Posterior vena cava (tissue), 2 donors: ENCODE measurements around the gene NOXO1. TPM values are rescaled to one million over a fixed set of nuclear protein-coding genes. Genes with fewer than 3 reads are reported as not detected.

Experiments used
- DNase-seq: peaks from one replicate; pipeline ENCODE4 v3.0.0-alpha.2; 2020; ENCODE audit warnings: low spot score
- intact Hi-C, 2 donors: fragments of 100-400 bp; cut with DNase I; formaldehyde crosslinking; loops; one replicate each; pipeline versions ENCODE4 v1.14.1 to v1.14.2; 2022 to 2023
- total RNA-seq, 2 donors: library from RNA; stranded (reverse); fragmentation: NEBNext Ultra II Directional; extraction: Animal tissue kit (Norgen Biotek cat#: 25700); gene quantifications; one replicate each; pipeline ENCODE4 v1.2.1, GENCODE V29; 2021
- donor health status: DM: yes; HTN: yes; CAD: no.
- donor health status: DM: yes; HTN: yes; CAD: no.

Gene NOXO1
- total RNA-seq, 2 donors from 2014 or later: not detected

DNA sequence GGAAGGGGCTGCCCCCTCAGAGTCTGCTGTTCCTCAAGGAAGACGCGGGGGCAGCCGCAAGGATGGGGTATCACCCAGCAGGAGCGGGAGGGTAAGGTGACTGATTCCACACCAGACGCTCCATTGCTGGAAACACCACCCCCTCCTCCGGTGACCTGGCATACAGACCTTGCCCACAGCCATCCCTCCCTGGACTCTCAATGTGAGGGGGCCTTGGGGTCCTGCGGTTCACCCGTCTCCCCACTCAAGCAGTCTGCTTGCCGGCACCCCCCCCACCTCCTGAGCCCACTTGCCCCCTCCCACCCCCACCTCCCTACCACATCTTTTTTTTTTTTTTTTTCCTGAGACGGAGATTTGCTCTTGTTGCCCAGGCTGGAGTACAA lies 50.9 kb downstream of the NOXO1 start:
- intact Hi-C loops: loop anchor here in 1 of 2 donors (5.0 kb wide), 1 partner anchor 68 kb away; no protein-coding TSS in a partner anchor
- no peak for DNase-seq

- peak; percentile 97 for DNase-seq
- intact Hi-C loops: loop anchor here (2.0 to 5.0 kb wide), 2 partner anchors 65 to 67 kb away; no protein-coding TSS in a partner anchor
These were observed 51.5 kb downstream of the NOXO1 start for GRCh38 chr16:1929578-1930337.

DNA sequence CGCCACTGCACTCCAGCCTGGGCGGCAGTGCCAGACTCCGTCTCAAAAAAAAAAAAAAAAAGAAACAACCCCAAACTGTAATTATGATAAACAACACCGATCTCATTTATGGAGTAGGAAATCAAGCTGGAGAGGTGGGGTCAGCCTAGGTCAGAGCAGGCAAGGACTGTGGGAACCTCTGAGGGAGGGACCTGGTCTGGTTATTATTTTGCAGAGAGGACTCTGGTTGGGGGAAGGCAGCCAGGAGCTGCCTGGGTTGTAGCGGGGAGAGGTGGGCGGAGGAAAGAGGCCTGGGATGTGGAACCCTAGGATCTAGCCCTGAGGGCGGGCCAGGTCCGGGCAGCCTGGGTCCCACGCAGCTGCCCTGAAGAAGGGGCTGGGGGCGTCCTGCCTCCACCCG lies 52.2 kb downstream of the NOXO1 start:
- DNase-seq: no peak

More for the DNA sequence above, 52.2 kb downstream of the NOXO1 start:
- intact Hi-C loops: loop anchor here in 1 of 2 donors (2.0 kb wide), 1 partner anchor 64 kb away; no protein-coding TSS in a partner anchor

Other genes starting within 250 kb of the NOXO1 start
- 10 to 100 TPM; 31.6 to 47.0 TPM for gene NME3, start 209.9 kb downstream of the NOXO1 start, total RNA-seq
- 10 to 100 TPM; 10.2 to 12.0 TPM for gene EME2, start 208.7 kb downstream of the NOXO1 start, total RNA-seq
- gene MRPS34, start 208.3 kb downstream of the NOXO1 start, total RNA-seq: 10 to 100 TPM; 37.3 to 45.8 TPM
- gene SPSB3, start 198.9 kb downstream of the NOXO1 start, total RNA-seq: 10 to 100 TPM; 21.7 to 26.7 TPM
- gene NUBP2, start 198.5 kb downstream of the NOXO1 start, total RNA-seq: 10 to 100 TPM; 30.4 to 30.9 TPM
- under 1 TPM in 1 of 2 donors, not detected in 1; 0.10 TPM for gene IGFALS, start 187.8 kb downstream of the NOXO1 start, total RNA-seq
- 10 to 100 TPM; 36.1 to 48.2 TPM for gene HAGH, start 154.6 kb downstream of the NOXO1 start, total RNA-seq
- gene FAHD1, start 154.3 kb downstream of the NOXO1 start, total RNA-seq: 10 to 100 TPM; 14.0 to 17.3 TPM
- gene MEIOB, start 109.3 kb downstream of the NOXO1 start, total RNA-seq: not detected
- gene HS3ST6, start 63.1 kb downstream of the NOXO1 start, total RNA-seq: not detected
- gene MSRB1, start 38.3 kb downstream of the NOXO1 start, total RNA-seq: 10 to 100 TPM; 61.4 to 70.0 TPM
- not detected for gene RPL3L, start 26.8 kb downstream of the NOXO1 start, total RNA-seq
- gene NDUFB10, start 21.9 kb downstream of the NOXO1 start, total RNA-seq: 100 to 1,000 TPM; 112 to 116 TPM
- 1,000 to 10,000 TPM; 1,131 to 1,263 TPM for gene RPS2, start 16.6 kb downstream of the NOXO1 start, total RNA-seq
- gene RNF151, start 14.6 kb downstream of the NOXO1 start, total RNA-seq: not detected
- 10 to 100 TPM; 17.6 to 20.1 TPM for gene TBL3, start 9.4 kb downstream of the NOXO1 start, total RNA-seq
- gene GFER, start 2.7 kb upstream of the NOXO1 start, total RNA-seq: 10 to 100 TPM; 15.1 to 16.2 TPM
- gene SYNGR3, start 8.5 kb upstream of the NOXO1 start, total RNA-seq: under 1 TPM; 0.33 to 0.83 TPM
- gene ZNF598, start 28.4 kb upstream of the NOXO1 start, total RNA-seq: 10 to 100 TPM; 29.4 to 38.7 TPM
- not detected for gene NPW, start 38.3 kb upstream of the NOXO1 start, total RNA-seq
- gene NHERF2, start 45.4 kb upstream of the NOXO1 start, total RNA-seq: 100 to 1,000 TPM; 115 to 143 TPM
- gene NTHL1, start 66.4 kb upstream of the NOXO1 start, total RNA-seq: 10 to 100 TPM in 1 of 2 donors, 1 to 10 TPM in 1; 8.1 to 15.2 TPM
- gene TSC2, start 66.5 kb upstream of the NOXO1 start, total RNA-seq: 10 to 100 TPM; 77.8 to 86.9 TPM
- 100 to 1,000 TPM; 177 to 181 TPM for gene PKD1, start 154.4 kb upstream of the NOXO1 start, total RNA-seq
- under 1 TPM in 1 of 2 donors, not detected in 1; 0.28 TPM for gene RAB26, start 167.2 kb upstream of the NOXO1 start, total RNA-seq
- gene TRAF7, start 174.3 kb upstream of the NOXO1 start, total RNA-seq: 10 to 100 TPM; 56.7 to 62.0 TPM
- under 1 TPM in 1 of 2 donors, not detected in 1; 0.05 TPM for gene CASKIN1, start 215.1 kb upstream of the NOXO1 start, total RNA-seq
- gene MLST8, start 224.0 kb upstream of the NOXO1 start, total RNA-seq: 10 to 100 TPM; 16.6 to 21.4 TPM
- gene BRICD5, start 229.4 kb upstream of the NOXO1 start, total RNA-seq: 1 to 10 TPM; 2.1 to 2.6 TPM
- 1 to 10 TPM; 7.2 to 8.4 TPM for gene PGP, start 233.4 kb upstream of the NOXO1 start, total RNA-seq
- 10 to 100 TPM; 15.5 to 19.3 TPM for gene E4F1, start 242.1 kb upstream of the NOXO1 start, total RNA-seq